Measurements from ENCODE around the gene KRT38.

KRT38 gene

DNA sequence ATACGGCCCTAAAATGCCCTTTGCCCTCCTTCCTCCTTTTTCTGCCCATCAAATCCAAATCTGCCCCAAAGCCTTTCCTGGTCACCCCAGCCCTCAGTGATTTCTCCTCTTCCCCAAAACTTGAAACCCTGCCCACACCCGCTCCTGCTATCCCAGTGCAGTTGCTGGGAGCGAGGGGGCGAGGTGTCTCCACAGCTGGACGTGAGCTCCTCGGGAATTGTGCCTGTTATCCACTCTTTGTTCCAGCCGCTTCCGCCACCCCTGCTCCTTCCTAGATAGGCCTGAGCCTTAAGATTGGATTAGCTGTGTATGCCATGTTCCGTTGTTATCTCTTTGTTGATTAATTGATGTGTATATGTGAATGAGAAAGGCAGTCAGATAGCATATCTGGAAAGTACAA lies 42.7 kb upstream of the KRT38 start:
- ATAC-seq (ENCODE audit: insufficient read depth, low read depth): no peak
- Histone ChIP-seq H2AFZ (ENCODE audit: low read depth, low read length) (no peak overlapping the region), H3K36me3 (ENCODE audit: insufficient read depth, low read length) (no peaks in the 10 kb centered on the region), H3K9me3 (ENCODE audit: insufficient read depth, low read length, severe bottlenecking) (no peaks in the 10 kb centered on the region), H4K20me1 (ENCODE audit: insufficient read depth, low read length) (0 out of 2 replicates have a peak, but pooled peaks cover 4% of the 10 kb centered on the region), H3K4me1 (ENCODE audit: insufficient read depth, low read length) (no peaks in the 10 kb centered on the region), H3K9ac (ENCODE audit: low read depth, low read length) (no peak overlapping the region), H3K27ac (ENCODE audit: low read length) (no peak overlapping the region), H3K4me3 (ENCODE audit: low read depth in 1 of 2, low read length in 2 of 2) (no peak overlapping the region), H3K79me2 (ENCODE audit: insufficient read depth, low read length) (no peaks in the 10 kb centered on the region), H3K4me2 (ENCODE audit: insufficient read depth, low read length) (no peak overlapping the region), H3K27me3 (ENCODE audit: insufficient read depth, low read length, poor library complexity) (peaks cover 5% of the 10 kb centered on the region)
- TF ChIP-seq, protein P1, sequence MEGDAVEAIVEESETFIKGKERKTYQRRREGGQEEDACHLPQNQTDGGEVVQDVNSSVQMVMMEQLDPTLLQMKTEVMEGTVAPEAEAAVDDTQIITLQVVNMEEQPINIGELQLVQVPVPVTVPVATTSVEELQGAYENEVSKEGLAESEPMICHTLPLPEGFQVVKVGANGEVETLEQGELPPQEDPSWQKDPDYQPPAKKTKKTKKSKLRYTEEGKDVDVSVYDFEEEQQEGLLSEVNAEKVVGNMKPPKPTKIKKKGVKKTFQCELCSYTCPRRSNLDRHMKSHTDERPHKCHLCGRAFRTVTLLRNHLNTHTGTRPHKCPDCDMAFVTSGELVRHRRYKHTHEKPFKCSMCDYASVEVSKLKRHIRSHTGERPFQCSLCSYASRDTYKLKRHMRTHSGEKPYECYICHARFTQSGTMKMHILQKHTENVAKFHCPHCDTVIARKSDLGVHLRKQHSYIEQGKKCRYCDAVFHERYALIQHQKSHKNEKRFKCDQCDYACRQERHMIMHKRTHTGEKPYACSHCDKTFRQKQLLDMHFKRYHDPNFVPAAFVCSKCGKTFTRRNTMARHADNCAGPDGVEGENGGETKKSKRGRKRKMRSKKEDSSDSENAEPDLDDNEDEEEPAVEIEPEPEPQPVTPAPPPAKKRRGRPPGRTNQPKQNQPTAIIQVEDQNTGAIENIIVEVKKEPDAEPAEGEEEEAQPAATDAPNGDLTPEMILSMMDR (IDR thresholded peaks at IDR 0.05; ENCODE audit: borderline replicate concordance, extremely low read depth, low read length, poor library complexity, severe bottlenecking): no peak
- TF ChIP-seq EZH2 (IDR thresholded peaks at IDR 0.05; ENCODE audit: borderline replicate concordance, low read depth, low read length, severe bottlenecking): no peak
- DNase-seq: no peak

GRCh38 chr17:41481036-41481435 lies 40.3 kb upstream of the KRT38 start, which contains the start of gene KRT35:
Gene KRT35, minus strand, starts transcription at chr17:41481151. Its CDS starts 54 bp downstream, at chr17:41481097.
- Histone ChIP-seq H3K36me3 (ENCODE audit: insufficient read depth, low read length) (no peaks in the 10 kb centered on the region), H3K79me2 (ENCODE audit: insufficient read depth, low read length) (no peaks in the 10 kb centered on the region), H2AFZ (ENCODE audit: low read depth, low read length) (no peak within 1 kb of the TSS), H3K4me1 (ENCODE audit: insufficient read depth, low read length) (no peaks in the 10 kb centered on the region), H3K4me3 (ENCODE audit: low read depth in 1 of 2, low read length in 2 of 2) (no peak within 1 kb of the TSS), H4K20me1 (ENCODE audit: insufficient read depth, low read length) (0 out of 2 replicates have a peak, but pooled peaks cover 4% of the 10 kb centered on the region), H3K4me2 (ENCODE audit: insufficient read depth, low read length) (no peak within 1 kb of the TSS), H3K9me3 (ENCODE audit: insufficient read depth, low read length, severe bottlenecking) (no peaks in the 10 kb centered on the region), H3K9ac (ENCODE audit: low read depth, low read length) (no peak within 1 kb of the TSS), H3K27ac (ENCODE audit: low read length) (no peak within 1 kb of the TSS), H3K27me3 (ENCODE audit: insufficient read depth, low read length, poor library complexity) (peaks cover 5% of the 10 kb centered on the region)
- no peak for ATAC-seq (ENCODE audit: insufficient read depth, low read depth)
- TF ChIP-seq, protein P1 (IDR thresholded peaks at IDR 0.05; ENCODE audit: borderline replicate concordance, extremely low read depth, low read length, poor library complexity, severe bottlenecking): no peak
- TF ChIP-seq EZH2 (IDR thresholded peaks at IDR 0.05; ENCODE audit: borderline replicate concordance, low read depth, low read length, severe bottlenecking): no peak
- no peak for DNase-seq

DNA sequence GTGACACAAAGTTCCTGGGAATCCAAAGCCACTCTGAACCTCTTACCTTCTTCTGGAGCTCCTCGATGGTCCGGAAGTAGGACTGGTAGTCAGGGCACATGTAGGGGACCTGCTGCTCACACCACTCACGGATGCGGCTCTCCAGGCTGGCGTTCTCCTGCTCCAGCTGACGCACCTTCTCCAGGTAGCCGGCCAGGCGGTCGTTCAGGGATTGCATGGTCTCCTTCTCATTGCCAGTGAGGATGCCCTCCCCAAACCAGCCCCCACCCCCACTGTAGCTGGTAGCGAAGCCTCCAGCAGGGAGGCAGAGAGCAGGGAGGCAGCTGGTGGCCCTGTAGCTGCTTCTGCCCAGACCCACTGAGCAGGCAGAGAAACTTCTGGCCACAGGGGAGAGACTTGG lies 39.8 kb upstream of the KRT38 start:
- TF ChIP-seq EZH2 (IDR thresholded peaks at IDR 0.05; ENCODE audit: borderline replicate concordance, low read depth, low read length, severe bottlenecking): no peak
- TF ChIP-seq, protein P1 (IDR thresholded peaks at IDR 0.05; ENCODE audit: borderline replicate concordance, extremely low read depth, low read length, poor library complexity, severe bottlenecking): no peak
- no peaks in the 10 kb centered on the region for H3K36me3 ChIP-seq (ENCODE audit: insufficient read depth, low read length)
- H3K27ac ChIP-seq (ENCODE audit: low read length): no peak overlapping the region
- ATAC-seq (ENCODE audit: insufficient read depth, low read depth) (no peak), DNase-seq (no peak)
- H3K9me3 ChIP-seq (ENCODE audit: insufficient read depth, low read length, severe bottlenecking): no peaks in the 10 kb centered on the region
- H3K9ac ChIP-seq (ENCODE audit: low read depth, low read length): no peak overlapping the region
- H3K27me3 ChIP-seq (ENCODE audit: insufficient read depth, low read length, poor library complexity): peaks cover 5% of the 10 kb centered on the region
- no peak overlapping the region for H2AFZ ChIP-seq (ENCODE audit: low read depth, low read length)
- H3K4me2 ChIP-seq (ENCODE audit: insufficient read depth, low read length): no peak overlapping the region
- no peaks in the 10 kb centered on the region for H3K4me1 ChIP-seq (ENCODE audit: insufficient read depth, low read length)
- no peak overlapping the region for H3K4me3 ChIP-seq (ENCODE audit: low read depth in 1 of 2, low read length in 2 of 2)
- H4K20me1 ChIP-seq (ENCODE audit: insufficient read depth, low read length): 0 out of 2 replicates have a peak, but pooled peaks cover 4% of the 10 kb centered on the region
- no peaks in the 10 kb centered on the region for H3K79me2 ChIP-seq (ENCODE audit: insufficient read depth, low read length)

All from DND-41 (cell line).